Peyer's patch (tissue), 4 donors: ENCODE data around the gene ASB15. TPM values are rescaled to one million over a fixed set of nuclear protein-coding genes. Genes with fewer than 3 reads are reported as not detected.

ENCODE experiments used
- DNase-seq, 3 donors: peaks; one replicate each; pipeline ENCODE4 v3.0.0-alpha.2; 2017 to 2019
- H3K27ac ChIP-seq, 4 donors: fragments of 200-600 bp; sonication (generic); one replicate each; pipeline ENCODE4 v1.5.1; 2016 to 2019
- H3K27me3 ChIP-seq, 2 donors: fragments of 200-600 bp; sonication (generic); one replicate each; pipeline ENCODE4 v1.5.1; 2019
- H3K36me3 ChIP-seq, 3 donors: fragments of 200-600 bp; sonication (generic); one replicate each; pipeline ENCODE4 v1.5.1; 2016 to 2019
- H3K4me1 ChIP-seq, 4 donors: fragments of 200-600 bp; sonication (generic); one replicate each; pipeline ENCODE4 v1.5.1; 2016 to 2019
- H3K4me3 ChIP-seq, 4 donors: fragments of 200-600 bp; sonication (generic); 1 replicate in 3 of 4; 2 replicates in 1 of 4; pipeline ENCODE4 v1.5.1; 2016 to 2019; ENCODE audit warnings: mild to moderate bottlenecking in 1 of 4
- H3K9me3 ChIP-seq, 4 donors: fragments of 200-600 bp; sonication (generic); one replicate each; pipeline ENCODE4 v1.5.1; 2016 to 2019; ENCODE audit warnings: mild to moderate bottlenecking in 1 of 4
- CTCF ChIP-seq, 6 experiments: fragments of 450-650 bp in 4 of 6; fragments of 200-600 bp in 2 of 6; sonication (generic) in 1 of 6; IDR thresholded peaks; one replicate each; pipeline ENCODE4 v1.5.1; 2017 to 2019; ENCODE audit warnings: antibody characterized with exemption in 6 of 6, mild to moderate bottlenecking in 3 of 6, moderate library complexity in 1 of 6
- POLR2A ChIP-seq, 2 donors: fragments of 450-650 bp; IDR thresholded peaks; one replicate each; pipeline ENCODE4 v1.5.1; 2017; ENCODE audit warnings: antibody characterized with exemption in 2 of 2, mild to moderate bottlenecking in 2 of 2, moderate library complexity in 2 of 2
- total RNA-seq, 4 donors: library from RNA; depleted of rRNA; stranded (reverse); fragments of >200 nt; gene quantifications; one replicate each; pipeline ENCODE4 v1.1.0, GENCODE V29; 2016

ASB15 gene
- total RNA-seq, 4 donors from 2014 or later = not detected

DNA sequence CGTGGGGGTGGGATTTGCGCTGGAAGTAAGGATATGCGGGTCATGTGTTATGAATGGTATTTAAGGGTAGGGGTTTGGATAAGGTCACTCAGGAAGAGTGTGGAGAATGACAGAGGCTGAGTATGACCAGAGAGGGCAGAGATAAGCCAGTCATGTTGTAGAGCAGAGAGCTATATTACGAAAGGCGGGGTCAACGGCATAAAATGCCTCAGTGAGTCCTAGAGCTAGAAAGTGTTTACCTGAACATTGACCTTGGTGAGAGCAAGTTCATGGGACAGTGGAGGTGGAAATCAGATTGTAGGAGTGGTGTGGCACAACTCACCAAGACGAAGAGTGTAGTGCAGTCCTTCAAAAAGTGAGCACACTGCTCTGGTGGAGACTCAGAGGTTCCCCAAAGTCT is 67.9 kb downstream of the ASB15 start:
- no peak for TF ChIP-seq CTCF (IDR thresholded peaks at IDR 0.05)
- TF ChIP-seq POLR2A (IDR thresholded peaks at IDR 0.05) = no peak
- no peaks in the 10 kb centered on the region for H3K36me3 ChIP-seq
- H3K27ac ChIP-seq = no peak overlapping the region
- H3K27me3 ChIP-seq = no peaks in the 10 kb centered on the region
- no peaks in the 10 kb centered on the region for H3K4me1 ChIP-seq
- no peak overlapping the region for H3K4me3 ChIP-seq
- H3K9me3 ChIP-seq = no peaks in the 10 kb centered on the region
- DNase-seq = no peak

DNA sequence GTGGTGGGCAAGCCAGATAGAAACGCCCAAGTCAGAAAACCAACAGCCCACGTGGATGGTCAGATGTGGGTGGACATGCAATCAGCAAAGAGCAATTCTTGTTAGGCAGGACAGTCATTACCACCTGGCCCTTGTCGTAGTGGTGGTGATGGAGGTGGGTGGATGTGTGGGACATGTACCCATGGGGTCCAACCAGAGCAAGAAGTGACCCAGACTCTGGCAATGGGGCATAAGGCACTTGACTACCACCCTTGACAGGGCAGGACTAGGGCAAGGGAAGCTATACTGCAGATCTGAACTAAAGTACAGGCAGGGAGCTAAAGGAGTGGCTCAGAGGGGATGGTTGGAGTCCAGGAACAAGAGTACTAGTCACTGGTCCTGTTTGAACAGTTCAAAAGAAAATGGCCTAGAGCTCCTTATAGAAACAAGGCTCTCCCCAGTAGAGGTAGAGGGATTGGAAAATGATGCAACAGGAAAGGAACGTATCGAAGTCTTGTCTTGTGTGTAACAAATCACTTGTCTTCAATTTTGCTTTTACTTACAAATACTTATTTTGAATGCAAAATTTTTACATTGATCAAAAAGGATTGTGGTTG is 71.6 kb downstream of the ASB15 start:
- no peak overlapping the region for H3K27ac ChIP-seq
- DNase-seq = no peak
- H3K9me3 ChIP-seq = no peaks in the 10 kb centered on the region
- H3K4me1 ChIP-seq = no peaks in the 10 kb centered on the region
- TF ChIP-seq CTCF (IDR thresholded peaks at IDR 0.05) (no peak), POLR2A (IDR thresholded peaks at IDR 0.05) (no peak)
- H3K27me3 ChIP-seq = no peaks in the 10 kb centered on the region
- no peak overlapping the region for H3K4me3 ChIP-seq
- no peaks in the 10 kb centered on the region for H3K36me3 ChIP-seq

DNA sequence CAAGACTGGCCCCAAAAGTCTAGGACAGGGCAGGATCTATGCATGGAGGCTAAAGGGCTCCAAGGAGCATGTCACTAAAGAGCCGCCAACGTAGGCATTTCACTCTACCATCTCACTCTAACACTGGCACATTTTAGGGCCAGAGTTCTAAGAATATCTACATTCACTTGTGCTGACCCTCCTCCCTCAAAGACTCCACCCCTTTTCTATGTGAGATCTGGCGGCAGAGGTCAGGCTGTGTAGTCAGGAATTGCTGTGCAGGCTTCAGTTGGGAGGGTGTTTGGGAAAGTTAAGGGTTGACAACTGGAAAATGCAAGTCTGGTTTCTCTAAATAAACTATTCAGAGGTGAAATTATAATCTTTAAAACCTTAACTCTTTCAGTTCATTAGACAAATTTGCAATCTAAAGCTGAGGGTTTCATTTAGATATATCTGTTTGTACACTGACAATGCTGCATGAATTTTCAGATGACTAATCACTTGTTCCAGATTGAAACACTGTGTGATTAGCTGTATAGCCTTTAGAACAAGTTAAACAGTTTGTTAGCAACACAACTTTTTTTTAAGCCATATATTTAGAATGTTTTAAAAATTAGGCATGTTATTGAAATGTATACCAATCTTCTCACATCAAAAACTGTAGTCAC is 72.3 kb downstream of the ASB15 start:
- Histone ChIP-seq H3K27ac (no peak overlapping the region), H3K9me3 (no peaks in the 10 kb centered on the region), H3K27me3 (no peaks in the 10 kb centered on the region), H3K36me3 (no peaks in the 10 kb centered on the region), H3K4me3 (no peak overlapping the region), H3K4me1 (no peaks in the 10 kb centered on the region)
- no peak for TF ChIP-seq CTCF (IDR thresholded peaks at IDR 0.05)
- no peak for TF ChIP-seq POLR2A (IDR thresholded peaks at IDR 0.05)
- DNase-seq = no peak

- Histone ChIP-seq H3K27me3 (no peaks in the 10 kb centered on the region), H3K27ac (no peak overlapping the region), H3K4me1 (no peaks in the 10 kb centered on the region), H3K9me3 (no peaks in the 10 kb centered on the region), H3K4me3 (no peak overlapping the region), H3K36me3 (no peaks in the 10 kb centered on the region)
- no peak for DNase-seq
- TF ChIP-seq POLR2A (IDR thresholded peaks at IDR 0.05) (no peak), CTCF (IDR thresholded peaks at IDR 0.05) (no peak)
Observed at GRCh38 chr7:123674399-123675180, 73.0 kb downstream of the ASB15 start.

GRCh38 chr7:123675181-123675473 is 73.5 kb downstream of the ASB15 start:
- DNase-seq = no peak
- Histone ChIP-seq H3K36me3 (peaks cover 0 to 4% (median 0%) of the 10 kb centered on the region in 3 donors), H3K9me3 (no peaks in the 10 kb centered on the region), H3K4me1 (no peaks in the 10 kb centered on the region), H3K27me3 (no peaks in the 10 kb centered on the region), H3K4me3 (no peak overlapping the region), H3K27ac (no peak overlapping the region)
- no peak for TF ChIP-seq CTCF (IDR thresholded peaks at IDR 0.05)
- no peak for TF ChIP-seq POLR2A (IDR thresholded peaks at IDR 0.05)
